GM18511 (cell line): Measurements from ENCODE around the gene ACP4.
A peak's percentile ranks its signal among the peaks of the same experiment; 100 is the strongest.

Source experiments
- ATAC-seq: cut with Tn5 transposase; IDR thresholded peaks from one replicate; pipeline ENCODE4 v1.9.1; 2021; ENCODE audit warnings: mild to moderate bottlenecking, moderate library complexity; ENCODE audit not compliant: unreplicated experiment

ACP4 gene

DNA sequence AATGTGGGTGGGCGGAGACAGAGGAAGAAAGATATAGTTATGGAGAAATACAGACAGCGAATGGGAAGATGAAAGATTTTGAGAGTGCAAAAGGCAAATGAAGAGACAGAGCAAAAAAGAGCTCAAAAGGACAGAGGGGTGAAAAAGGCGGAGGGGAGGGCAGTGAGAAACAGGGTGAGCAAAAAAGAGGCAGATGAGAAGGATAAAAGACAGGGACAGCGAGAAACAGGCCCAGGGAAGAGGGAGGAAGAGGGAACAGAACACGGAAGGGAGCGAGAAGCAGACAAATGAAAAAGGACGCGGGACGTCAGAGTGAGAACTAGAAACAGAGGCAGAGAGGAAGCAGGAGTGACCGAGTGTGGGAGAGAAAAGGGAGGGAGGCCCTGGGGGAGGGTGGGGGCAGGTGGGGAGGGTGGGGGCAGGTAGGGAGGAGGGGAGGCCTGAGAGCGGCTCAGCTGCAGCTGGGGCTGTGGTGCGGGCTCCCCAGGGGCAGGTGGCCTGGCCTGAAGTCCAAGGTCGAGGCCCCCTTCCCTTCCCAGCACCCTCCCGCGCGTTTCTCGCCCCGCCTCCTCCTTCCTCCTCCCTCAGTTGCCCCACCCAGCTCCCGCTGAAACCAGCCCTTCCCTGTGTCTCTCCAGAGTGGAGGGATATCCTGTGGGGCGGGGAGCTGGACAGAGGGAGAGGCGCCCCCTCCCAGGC is 30.5 kb downstream of the ACP4 start:
- ATAC-seq, result no peak

DNA sequence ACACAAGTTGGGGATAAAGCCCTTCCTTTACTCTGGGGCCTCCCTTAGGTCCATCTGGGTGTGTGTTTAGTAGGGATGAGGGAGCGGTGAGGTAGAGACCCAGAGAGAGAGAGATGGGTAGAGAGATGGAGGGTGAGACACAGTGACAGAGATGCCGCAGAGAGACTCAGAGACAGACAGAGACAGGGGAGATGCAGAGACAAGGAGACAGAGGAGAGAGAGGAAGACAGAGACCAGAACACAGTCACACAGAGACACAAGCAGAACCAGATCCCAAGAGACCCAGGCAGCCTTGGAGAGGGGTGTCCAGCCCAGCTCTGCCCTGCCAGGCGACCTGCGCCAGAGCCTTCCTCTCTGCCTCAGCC is 31.0 kb downstream of the ACP4 start:
- no peak for ATAC-seq

- ATAC-seq, result no peak
Measured at GRCh38 chr19:50821622-50822021, 31.4 kb downstream of the ACP4 start.

DNA sequence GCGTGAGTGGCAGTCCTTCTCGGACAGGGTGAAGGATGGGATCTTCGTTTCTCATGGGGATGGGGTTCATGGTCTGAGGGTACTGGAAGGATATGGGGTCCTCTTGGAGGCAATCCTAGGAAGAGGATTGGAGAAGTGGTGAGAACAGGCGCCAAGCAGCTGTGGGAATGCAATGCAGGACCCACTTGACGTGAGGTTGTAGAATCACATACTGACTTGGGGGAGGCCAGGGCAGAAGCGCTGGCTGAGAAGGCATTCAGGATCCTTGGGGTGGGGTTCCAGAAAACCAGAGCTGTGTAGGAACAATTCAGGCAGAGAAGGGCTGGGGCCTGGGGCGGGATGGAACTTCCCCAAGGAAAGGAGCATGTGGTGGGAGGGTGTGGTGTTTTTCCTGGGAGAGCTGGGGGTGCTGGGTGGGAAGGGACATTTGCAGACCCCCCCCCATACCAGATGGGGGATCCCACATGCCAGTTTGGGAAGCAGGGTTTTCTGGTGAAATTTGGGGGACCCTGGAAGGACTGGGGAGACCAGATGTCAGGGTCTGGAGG is 32.5 kb downstream of the ACP4 start:
- no peak for ATAC-seq

DNA sequence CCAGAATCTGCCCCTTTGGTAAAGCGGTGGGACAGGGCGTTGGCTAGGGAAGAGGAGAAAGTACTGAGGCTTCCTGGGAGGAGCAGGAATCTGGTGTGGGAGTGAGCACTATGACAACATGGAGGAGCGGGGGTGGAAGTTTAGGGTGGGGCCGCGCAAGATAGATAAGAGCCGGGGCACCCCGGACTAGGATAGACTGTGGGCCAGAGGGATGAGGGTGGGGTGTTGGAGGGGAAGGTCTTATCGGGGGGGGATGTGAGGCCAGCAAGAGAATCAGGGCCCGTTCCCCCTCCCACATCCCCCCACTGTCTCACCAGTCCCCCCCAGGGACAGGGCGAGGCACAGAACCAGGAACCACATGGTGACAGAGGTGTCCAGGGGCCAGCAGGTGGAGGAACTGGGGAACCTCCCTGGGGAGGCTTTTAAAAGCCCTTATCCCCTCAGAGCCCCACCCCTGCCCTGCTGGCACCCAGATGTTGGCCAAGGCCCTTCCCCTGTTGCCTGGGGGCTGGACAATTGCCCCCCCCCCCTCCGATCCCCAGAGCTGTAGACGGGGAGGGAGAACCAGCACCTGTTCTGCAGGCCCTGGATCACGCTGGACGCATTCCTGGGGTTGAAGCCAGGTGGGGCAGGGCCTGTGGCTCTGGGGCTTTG is 33.3 kb downstream of the ACP4 start, which contains the start of gene KLK1:
TSS of gene KLK1 (minus strand) at position 399 of the 654 bp plus-strand sequence. CDS start at position 360, 39 bp downstream.
- ATAC-seq, result no peak

DNA sequence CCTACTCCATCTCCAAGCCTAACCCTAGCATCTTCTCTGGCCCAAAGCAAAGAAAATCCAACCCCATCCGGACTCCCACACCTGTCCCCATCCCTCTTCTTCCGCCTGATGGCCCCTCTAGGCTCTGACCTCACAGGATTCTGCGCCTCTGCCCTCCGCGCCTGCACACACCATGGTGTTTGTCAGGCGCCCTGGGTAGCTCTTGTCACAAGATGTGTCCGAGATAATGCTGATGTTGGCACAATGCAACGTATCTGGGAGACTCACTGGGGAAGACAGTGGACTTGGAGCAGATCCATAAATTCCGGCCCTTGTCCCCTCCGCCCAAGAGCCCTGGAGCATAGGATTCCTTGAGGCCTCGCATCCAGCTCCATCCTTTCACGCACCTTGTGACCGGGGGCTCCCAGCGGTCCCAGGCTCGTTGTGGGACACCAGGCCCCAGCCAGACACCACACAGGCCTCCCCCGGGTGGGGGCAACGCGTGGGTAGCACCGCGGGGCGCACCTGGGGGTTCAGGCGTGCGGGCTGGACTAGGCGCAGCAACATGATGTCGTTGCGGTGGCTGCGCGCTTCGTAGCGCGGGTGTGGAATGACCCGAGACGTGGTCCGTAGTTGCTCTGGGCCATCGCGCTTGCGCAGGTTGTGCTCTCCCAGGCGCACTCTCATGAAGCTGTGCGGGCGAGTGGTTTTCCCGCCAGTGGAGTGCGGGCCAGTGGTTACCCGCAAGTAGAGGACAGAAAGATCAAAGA is 36.5 kb downstream of the ACP4 start:
- ATAC-seq, result no peak

GRCh38 chr19:50827476-50827875 is 37.3 kb downstream of the ACP4 start:
- ATAC-seq, result no peak

DNA sequence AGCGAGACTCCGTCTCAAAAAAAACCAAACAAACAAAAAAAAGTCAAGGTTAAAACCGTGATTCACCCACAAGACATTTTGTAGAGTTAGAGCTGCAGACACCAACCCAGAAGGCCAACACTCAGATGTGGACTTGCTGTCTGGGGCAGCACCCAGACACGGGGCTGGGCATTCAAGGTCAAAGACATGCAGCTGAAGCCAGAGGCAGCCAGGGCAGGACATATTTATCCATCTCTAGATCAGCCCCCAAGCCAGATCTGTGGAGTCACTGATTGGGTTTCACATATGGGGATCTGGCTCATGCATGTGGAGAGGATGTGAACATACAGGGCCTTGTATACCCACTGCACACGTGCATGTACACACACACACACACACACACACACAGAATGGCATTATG is 39.6 kb downstream of the ACP4 start:
- ATAC-seq, result no peak

DNA sequence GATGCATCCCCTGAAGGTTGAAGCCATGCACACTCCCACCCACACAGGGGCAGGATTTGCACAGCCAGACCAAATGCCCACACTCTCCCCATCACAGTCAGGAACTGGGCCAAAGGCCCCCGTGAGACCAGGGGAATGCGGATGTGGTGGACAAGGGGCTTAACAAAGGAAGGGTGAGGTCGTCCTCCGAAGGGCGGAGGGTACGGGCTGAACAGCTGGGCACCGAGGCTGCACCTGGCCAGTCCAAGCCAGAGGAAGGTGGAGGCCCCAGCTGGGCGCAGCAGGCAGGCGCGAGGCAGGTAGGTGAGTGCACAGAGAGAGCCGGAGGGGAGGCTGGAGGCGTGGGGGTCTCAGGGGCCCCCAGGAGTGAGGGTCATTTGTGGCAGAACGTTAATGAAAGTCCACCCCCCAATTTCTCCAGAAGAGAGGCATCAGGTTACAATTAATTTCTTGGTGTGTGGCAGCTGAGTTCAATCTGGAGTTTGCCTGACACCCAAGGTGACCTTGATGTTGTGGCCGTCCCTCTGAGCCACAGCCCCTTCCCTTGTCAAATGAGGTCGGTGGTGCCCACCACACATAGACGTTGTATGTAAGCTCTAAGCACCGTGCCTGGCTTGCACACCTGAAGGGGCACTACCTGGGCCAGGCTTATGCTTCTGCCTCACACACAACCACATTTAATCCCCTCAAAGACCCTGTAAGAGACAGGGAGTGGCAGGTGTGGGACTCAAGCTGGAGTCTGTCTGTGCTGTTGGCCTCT is 40.2 kb downstream of the ACP4 start:
- no peak for ATAC-seq

GRCh38 chr19:50831026-50831396 is 40.8 kb downstream of the ACP4 start:
- no peak for ATAC-seq

- no peak for ATAC-seq
Measured at GRCh38 chr19:50832666-50833065, 42.5 kb downstream of the ACP4 start.

DNA sequence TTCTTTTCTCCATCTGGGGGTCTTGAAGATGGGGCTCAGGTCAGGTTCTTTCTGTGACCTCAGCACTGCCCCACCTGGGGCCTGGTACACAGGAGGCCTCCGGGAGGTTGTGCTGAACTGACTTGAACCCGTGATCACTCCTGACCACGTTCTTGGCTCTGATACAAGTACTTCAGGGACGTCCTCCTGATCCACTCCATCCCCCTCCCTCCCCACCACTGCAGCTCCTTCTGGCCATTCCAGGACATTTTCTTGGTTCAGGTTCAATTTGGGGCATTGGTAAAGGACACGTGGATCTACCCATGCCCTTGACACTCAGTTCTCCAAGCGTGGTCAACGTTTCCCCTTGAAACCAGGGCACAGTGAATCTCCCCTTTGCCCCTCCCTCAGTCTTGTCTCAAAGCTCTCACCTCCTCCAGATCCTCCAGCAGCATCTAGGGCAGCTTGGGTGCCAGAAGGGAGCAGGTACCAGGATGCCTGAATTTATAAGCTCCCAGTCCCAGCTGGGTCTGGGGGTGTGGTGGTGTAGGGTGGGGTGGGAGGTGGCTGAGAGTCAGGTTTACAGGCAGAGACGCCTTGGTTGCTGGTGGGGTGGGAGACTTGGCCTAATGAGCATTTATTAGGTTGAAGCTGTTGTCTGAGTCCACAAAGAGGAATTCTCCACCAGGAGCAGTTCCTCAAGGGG is 43.0 kb downstream of the ACP4 start, which contains the start of gene KLK15:
TSS of gene KLK15 (minus strand) at position 458 of the 685 bp plus-strand sequence. CDS start 2,082 bp downstream, outside the sequence.
- ATAC-seq, result no peak

DNA sequence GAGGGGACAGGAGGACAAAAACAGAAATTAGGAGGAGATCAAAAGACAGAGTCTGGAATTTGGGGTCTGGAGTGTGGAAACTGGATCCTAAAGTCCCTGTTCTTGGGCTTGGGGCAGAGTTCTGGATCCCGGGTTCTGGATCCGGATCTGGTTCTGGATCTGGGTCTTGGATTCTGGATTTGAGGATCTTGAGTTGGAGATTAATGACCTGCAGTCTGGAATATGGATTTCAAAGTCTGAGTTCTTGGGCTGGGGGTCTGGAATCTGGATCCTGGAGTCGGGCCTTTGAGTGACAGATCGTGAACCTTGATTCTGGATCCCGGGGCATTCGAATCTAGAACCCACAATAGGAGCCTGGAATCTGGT is 43.6 kb downstream of the ACP4 start:
- ATAC-seq, result no peak

DNA sequence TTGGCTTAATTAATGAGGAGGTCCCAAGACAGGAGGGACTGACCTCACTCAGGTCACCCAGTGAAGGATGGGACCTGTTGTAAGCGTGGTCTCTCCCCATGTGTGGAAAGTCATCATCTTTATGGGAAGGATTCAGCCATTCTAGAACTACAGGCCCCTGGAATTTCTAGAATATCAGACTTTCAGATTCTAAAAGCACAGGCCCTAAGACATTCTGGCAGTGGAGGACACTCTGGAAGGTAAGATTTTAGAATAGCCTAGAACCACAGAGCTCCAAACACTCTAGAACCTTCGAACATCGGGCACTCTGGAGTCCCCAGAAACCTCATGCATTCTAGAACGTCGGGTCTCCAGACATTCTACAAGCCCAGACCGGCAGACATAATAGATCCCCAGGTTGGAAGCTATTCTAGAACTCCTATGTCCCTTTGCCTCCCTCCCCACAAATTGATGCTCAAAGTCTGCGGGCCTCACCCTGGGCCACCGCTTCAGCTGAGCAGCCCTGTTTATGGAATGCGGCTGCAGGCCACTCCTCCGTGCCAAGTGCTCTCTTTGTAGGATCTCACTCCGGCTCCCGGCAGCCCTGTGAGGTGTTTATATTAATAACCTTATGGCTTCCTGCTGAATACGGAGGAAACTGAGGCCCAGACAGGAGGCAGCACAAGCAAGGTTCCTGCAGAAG is 45.0 kb downstream of the ACP4 start:
- no peak for ATAC-seq

DNA sequence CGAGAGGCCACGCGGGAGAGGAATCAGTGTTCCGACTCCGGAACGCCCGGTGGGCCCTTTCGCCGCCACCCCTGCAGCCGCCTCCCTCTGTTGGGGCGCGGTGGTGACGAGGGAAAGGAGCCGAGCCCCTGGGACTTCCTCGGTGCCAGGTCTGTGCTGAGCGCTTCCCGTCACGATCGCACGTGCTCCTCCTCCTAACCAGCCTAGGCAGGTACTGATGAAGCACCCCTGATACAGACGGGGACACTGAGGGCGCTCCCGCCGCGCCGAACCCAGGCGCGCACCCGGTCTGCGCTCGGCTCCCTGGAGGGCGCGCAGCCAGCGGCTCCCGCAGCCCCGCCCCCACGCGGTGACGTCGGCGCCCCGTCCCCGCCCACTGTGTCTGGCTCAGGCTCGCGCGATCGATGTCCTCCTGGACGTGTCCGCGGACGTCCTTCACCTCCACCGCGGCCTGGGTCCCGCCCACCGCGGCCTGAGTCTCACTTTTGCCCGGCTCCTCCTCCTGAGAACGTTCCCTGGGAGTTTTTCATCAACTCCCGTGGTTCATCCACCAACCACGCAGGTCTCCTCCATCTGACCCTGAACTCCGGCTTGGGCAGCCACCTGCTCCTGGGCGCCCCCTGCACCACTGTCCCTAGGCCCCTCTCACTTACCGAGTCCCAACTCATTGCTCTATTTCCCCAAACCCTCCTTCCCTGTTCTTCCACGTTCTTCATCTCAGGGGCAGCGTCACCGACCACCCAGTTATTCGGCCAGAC is 45.7 kb downstream of the ACP4 start:
- peak; percentile 83 for ATAC-seq

DNA sequence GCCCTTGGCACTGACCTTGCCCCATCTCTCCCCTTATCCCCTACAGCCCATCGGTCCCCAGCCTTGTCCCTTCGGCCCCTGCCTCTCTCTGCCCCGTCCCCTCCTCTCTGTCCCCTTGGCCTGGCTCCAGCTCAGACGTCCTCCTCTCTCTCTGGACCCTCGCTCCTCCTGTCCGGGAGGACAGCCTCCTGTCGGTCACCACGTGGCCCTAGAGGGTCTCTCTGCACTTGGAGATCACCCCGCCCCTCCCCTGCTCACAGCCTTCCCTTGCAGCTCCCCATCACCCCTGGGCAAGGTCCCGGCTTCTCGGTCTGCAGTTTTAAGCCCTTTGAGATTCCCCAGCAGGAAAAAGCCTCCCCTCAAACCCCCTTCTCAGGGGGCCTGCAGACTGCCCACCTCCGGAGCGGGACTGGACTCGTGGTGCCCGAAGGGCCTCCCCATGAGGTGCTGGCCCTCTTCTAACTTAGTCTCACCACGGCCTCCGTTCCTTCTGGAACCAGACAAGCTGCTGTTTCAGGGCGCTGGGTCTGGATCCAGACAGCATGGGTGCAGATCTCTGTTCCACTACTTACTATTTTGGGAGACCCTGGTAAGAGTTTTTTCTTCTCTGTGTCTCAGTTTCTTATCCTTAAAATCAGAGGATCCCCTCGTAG is 46.5 kb downstream of the ACP4 start:
- ATAC-seq, result no peak

DNA sequence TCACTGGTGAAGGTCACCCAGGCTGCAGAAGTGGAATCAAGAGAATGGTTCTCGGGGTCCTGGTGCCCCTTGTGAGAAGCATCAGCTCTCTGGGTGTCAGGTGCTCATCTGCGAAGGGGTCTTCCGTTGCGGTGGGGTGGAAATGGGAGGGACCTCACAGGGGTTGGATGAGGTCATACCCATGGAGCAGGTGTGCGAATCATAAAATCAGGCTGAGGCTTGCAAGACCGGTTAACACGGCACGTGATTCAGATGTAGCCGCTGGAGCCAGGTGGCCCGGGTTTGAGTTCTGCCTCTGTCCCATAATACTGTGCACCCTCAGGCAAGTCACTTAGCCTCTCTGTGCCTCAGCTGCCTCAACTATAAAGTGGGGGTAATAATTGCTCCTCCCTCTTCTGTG is 47.1 kb downstream of the ACP4 start:
- no peak for ATAC-seq

GRCh38 chr19:50838239-50838638 is 48.0 kb downstream of the ACP4 start:
- ATAC-seq, result no peak
